ENCODE data around the gene PCNX2.

PCNX2 gene

DNA sequence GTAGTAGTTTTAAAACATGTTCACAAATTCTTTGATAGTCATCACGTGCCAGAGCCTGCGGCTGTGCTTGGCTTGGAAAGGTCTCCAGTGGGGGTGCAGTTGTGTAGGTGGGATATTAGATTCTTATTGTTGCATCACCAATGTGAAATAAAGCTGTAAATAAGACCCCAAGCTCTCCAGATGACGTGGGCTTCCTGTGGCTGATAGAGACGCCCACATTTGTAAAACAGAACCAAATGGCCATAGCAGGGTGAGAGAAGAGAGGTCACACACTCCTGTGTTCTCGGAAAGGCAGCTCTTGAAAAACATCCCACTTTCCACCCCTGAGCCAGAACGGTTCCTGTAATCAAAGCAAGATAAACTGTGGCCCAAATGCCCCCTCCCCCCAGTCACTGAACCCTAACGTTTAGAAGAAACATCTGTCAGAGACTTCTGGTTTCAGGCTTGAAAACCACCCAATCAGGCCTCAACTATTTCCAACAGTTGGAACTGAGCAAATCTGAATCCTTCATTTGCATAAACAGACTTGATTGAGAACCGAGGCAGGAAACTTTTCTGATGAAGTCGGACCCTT, 351.8 kb downstream of the PCNX2 start:
- no peak for DNase-seq (ENCODE audit: extremely low read depth in 1 of 2, low read depth in 1 of 2)

- no peak for DNase-seq (ENCODE audit: extremely low read depth in 1 of 2, low read depth in 1 of 2)
Observed at GRCh38 chr1:232942413-232943294, 352.9 kb downstream of the PCNX2 start.

DNA sequence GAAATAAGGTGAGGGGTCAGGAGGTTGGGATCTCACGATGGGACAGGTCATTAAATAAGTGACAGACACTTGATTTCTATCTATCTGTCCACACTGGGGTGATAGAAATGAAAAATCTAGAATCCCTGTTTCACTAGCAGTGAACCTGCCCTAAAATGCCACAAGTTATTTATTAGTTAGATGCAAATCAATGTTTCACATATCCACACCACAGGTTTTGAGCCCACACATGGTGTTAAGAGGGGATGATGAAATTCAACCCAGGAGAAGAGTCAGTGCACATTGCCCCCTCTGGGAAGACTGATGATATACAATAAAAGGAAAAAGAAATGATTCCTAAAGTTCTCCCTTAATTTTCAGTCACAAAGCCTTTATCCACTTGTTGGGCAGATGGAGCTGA, 355.3 kb downstream of the PCNX2 start:
- no peak for DNase-seq (ENCODE audit: extremely low read depth in 1 of 2, low read depth in 1 of 2)

GRCh38 chr1:232939748-232940147, 355.8 kb downstream of the PCNX2 start:
- no peak for DNase-seq (ENCODE audit: extremely low read depth in 1 of 2, low read depth in 1 of 2)

DNA sequence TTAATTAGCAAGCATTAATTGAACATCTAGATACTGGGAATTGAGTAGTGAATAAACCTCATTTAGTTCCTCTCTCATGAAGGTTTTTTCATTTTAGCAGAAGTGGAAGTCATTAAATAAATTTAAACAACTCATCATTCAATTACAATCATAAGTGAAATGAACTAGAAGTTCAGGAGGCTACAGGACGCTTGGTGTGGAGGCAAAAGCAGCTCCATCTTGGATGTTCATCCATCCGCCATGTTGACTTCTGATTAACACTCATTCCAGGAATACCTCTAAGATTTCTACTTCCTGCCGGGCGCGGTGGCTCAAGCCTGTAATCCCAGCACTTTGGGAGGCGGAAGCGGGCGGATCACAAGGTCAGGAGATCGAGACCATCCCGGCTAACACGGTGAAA, 356.6 kb downstream of the PCNX2 start:
- DNase-seq (ENCODE audit: extremely low read depth in 1 of 2, low read depth in 1 of 2), result no peak

- DNase-seq (ENCODE audit: extremely low read depth in 1 of 2, low read depth in 1 of 2), result no peak
Observed at GRCh38 chr1:232937741-232938375, 357.7 kb downstream of the PCNX2 start.

DNA sequence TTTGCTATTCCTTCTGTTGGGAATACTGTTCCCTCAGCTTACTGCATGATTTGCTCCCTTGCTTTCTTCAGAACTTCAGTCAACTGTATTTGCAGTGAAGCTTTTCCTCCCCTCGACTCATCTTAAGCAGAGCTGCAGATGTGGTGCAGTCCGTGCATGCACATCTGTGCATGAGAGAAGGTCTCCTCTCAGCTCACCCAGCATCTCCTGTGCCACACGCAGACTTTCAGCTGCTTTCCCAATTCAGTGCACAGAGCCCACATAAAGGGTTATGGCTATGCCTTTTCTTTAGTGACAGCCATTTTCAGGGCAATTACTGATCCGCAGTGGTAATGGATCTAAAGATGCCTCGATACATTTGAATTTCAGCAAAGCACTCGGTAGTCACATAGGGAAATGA, 358.6 kb downstream of the PCNX2 start:
- DNase-seq (ENCODE audit: extremely low read depth in 1 of 2, low read depth in 1 of 2), result no peak
